ENCODE results near the gene LONP2. TPM values are rescaled to one million over a fixed set of nuclear protein-coding genes. Genes with fewer than 3 reads are reported as not detected.
A peak's percentile ranks its signal among the peaks of the same experiment; 100 is the strongest.
"Not testable (repeated sequence)": the region's sequence is repeated elsewhere in the genome, so short reads cannot be mapped to it uniquely, and the experiment has no call there.

Gene LONP2
- total RNA-seq, 8 experiments from 2014 or later, result 25.3 to 70.5 (median 42.5) TPM

DNA sequence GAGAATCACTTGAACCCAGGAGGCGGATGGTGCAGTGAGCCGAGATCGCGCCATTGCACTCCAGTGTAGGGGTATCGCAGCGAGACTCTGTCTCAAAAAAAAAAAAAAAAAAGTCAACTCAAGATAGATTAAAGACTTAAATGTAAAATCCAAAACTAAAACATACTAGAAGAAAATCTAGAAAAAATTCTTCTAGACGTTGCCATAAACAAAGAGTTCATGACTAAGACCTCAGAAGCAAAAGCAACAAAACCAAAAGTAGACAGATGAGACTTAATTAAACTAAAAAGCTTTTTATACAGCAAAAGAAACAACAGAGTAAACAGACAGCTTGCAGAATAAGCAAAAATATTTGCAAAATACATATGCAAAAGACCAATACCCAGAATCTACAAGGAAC is 64.4 kb downstream of the LONP2 start:
- 90 to 100% (median 99%) methylated on average over 1 to 7 of the region's 7 CpGs for WGBS, 10 experiments
- no peak for ATAC-seq (replicated peaks in 6 of 8)
- no peaks in the 10 kb centered on the region for H3K4me1 ChIP-seq (replicated peaks in 1 of 2)
- H3K4me3 ChIP-seq, result no peak overlapping the region
- H3K27ac ChIP-seq, result no peak overlapping the region
- in situ Hi-C loops (cut with MboI; ENCODE audit: low pct_unique_long_range_greater_than_20kb in 2 of 9, low sequenced_read_pairs in 9 of 9, unreplicated experiment in 9 of 9), result no loop called here

GRCh38 chr16:48310908-48311641 is 67.0 kb downstream of the LONP2 start:
- no peak overlapping the region for H3K27ac ChIP-seq
- WGBS, 10 experiments, result 78 to 100% (median 94%) methylated on average over 2 to 4 of the region's 4 CpGs
- H3K4me1 ChIP-seq (replicated peaks in 1 of 2), result no peaks in the 10 kb centered on the region
- ATAC-seq (replicated peaks in 6 of 8), result no peak
- no peak overlapping the region for H3K4me3 ChIP-seq
- in situ Hi-C loops (cut with MboI; ENCODE audit: low pct_unique_long_range_greater_than_20kb in 2 of 9, low sequenced_read_pairs in 9 of 9, unreplicated experiment in 9 of 9), result no loop called here

DNA sequence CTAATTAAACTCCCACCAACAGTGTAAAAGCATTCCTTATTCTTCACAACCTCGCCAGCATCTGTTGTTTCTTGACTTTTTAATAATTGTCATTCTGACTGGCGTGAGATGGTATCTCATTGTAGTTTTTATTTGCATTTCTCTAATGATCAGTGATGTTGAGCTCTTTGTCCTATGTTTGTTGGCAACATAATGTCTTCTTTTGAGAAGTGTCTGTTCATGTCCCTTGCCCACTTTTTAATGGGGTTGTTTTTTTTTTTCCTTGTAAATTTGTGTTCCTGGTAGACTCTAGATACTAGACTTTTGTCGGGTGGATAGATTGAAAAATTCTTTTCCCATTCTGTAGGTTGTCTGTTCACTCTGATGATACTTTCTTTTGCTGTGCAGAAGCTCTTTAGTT is 69.8 kb downstream of the LONP2 start:
- H3K4me3 ChIP-seq; H3K27ac ChIP-seq; ATAC-seq (replicated peaks in 6 of 8); in situ Hi-C loops (cut with MboI; ENCODE audit: low pct_unique_long_range_greater_than_20kb in 2 of 9, low sequenced_read_pairs in 9 of 9, unreplicated experiment in 9 of 9); H3K4me1 ChIP-seq (replicated peaks in 1 of 2): not testable (repeated sequence)
- 93 to 100% (median 98%) methylated on average over 1 to 3 of the region's 3 CpGs for WGBS, 10 experiments

GRCh38 chr16:48317026-48317425 is 72.9 kb downstream of the LONP2 start:
- Histone ChIP-seq H3K27ac (no peak overlapping the region), H3K4me3 (no peak overlapping the region), H3K4me1 (replicated peaks in 1 of 2) (no peaks in the 10 kb centered on the region)
- WGBS, 10 experiments, result 17 to 100% (median 83%) methylated on average over 1 of the region's 1 CpG; no CpG with 5 or more reads in 3 of the 10 experiments
- no peak for ATAC-seq (replicated peaks in 6 of 8)
- in situ Hi-C loops (cut with MboI; ENCODE audit: low pct_unique_long_range_greater_than_20kb in 2 of 9, low sequenced_read_pairs in 9 of 9, unreplicated experiment in 9 of 9), result no loop called here

DNA sequence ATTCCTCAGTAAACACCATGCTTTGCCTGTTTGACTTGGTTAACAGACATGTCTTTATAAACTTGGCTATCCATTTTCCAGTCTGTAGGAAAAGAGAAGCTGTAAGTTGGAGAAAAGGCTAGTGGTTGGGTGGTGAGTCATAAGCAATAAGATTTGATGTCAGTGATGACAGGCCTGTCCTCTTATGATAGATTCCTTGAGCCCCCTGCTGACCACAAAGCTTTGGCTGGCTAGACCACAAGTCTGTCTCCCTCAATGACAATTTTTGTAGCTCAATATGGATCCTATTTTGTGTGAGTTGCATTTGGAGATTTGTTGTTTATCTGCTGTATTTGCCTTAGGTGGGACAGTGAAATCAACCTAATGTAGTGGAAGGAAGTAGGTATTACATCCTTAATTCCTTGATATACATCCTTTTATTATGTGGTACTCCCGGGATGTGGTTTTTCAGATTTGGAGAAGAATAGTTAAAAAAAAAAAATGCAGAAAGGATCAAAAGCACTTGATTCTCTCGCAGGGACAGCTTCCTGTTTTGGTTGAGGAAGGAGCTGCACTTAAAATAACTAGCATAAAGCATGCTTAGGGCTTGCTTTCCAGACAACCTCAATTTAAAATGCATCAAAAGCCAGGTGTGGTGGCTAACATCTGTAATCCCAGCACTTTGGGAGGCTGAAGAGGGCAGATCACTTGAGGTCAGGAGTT is 73.7 kb downstream of the LONP2 start:
- Histone ChIP-seq H3K4me1 (replicated peaks in 1 of 2) (no peaks in the 10 kb centered on the region), H3K4me3 (no peak overlapping the region), H3K27ac (no peak overlapping the region)
- in situ Hi-C loops (cut with MboI; ENCODE audit: low pct_unique_long_range_greater_than_20kb in 2 of 9, low sequenced_read_pairs in 9 of 9, unreplicated experiment in 9 of 9), result no loop called here
- ATAC-seq (replicated peaks in 6 of 8), result peak in 4 of 8 experiments; percentile 45 to 66 (median 54)
- WGBS, 10 experiments, result 50 to 100% (median 85%) methylated on average over 1 to 2 of the region's 2 CpGs; no CpG with 5 or more reads in 1 of the 10 experiments

DNA sequence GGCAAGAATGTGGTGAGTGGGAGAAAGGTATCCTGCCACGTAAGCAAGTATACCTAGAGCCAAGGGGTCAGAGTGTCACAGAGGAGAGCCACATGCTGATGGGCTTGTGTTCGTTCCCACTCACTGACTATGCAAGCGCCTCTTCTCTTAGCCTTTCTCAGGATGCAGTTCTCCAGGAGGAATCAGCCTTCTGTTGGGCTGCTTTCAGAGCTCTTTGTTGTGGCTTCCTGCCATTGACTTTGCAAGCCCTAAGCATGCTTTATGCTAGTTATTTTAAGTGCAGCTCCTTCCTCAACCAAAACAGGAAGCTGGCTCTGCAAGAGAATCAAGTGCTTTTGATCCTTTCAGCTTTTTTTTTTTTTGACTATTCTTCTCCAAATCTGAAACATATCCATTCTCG is 74.5 kb downstream of the LONP2 start:
- H3K27ac ChIP-seq, result no peak overlapping the region
- ATAC-seq (replicated peaks in 6 of 8), result peak in 2 of 8 experiments; percentile 37 to 78
- in situ Hi-C loops (cut with MboI; ENCODE audit: low pct_unique_long_range_greater_than_20kb in 2 of 9, low sequenced_read_pairs in 9 of 9, unreplicated experiment in 9 of 9), result no loop called here
- no peaks in the 10 kb centered on the region for H3K4me1 ChIP-seq (replicated peaks in 1 of 2)
- H3K4me3 ChIP-seq, result no peak overlapping the region
- 29 to 92% (median 88%) methylated on average over 1 to 4 of the region's 4 CpGs; no CpG with 5 or more reads in 1 of the 10 experiments for WGBS, 10 experiments

GRCh38 chr16:48321317-48322036 is 77.4 kb downstream of the LONP2 start:
- in situ Hi-C loops (cut with MboI; ENCODE audit: low pct_unique_long_range_greater_than_20kb in 2 of 9, low sequenced_read_pairs in 9 of 9, unreplicated experiment in 9 of 9), result no loop called here
- 0 to 100% (median 96%) methylated on average over 1 to 2 of the region's 2 CpGs; no CpG with 5 or more reads in 2 of the 10 experiments for WGBS, 10 experiments
- no peak overlapping the region for H3K4me3 ChIP-seq
- no peaks in the 10 kb centered on the region for H3K4me1 ChIP-seq (replicated peaks in 1 of 2)
- H3K27ac ChIP-seq, result no peak overlapping the region
- ATAC-seq (replicated peaks in 6 of 8), result peak in 2 of 8 experiments; percentile 23 to 64

- no peak for ATAC-seq (replicated peaks in 6 of 8)
These were observed 80.0 kb downstream of the LONP2 start for GRCh38 chr16:48323783-48324775.

DNA sequence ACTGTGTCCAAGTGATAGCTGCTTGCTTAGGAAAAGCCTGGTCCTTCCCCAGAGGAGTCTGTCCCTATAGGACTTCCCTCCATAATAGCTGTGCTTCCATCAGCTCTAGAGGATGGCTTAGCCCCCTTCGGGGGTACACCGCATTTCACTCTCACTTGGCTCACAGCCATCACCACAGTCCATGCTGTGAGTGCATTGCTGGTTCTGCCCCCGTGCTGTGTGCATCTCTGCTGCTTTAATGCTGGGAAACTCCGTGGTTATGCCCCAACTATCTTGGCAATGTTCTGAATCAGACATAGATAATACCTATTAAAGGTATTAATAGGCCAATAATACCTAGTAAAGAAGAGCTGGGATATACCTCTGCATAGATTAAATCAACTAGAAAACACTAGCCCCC is 82.8 kb downstream of the LONP2 start:
- in situ Hi-C loops (cut with MboI; ENCODE audit: low pct_unique_long_range_greater_than_20kb in 2 of 9, low sequenced_read_pairs in 9 of 9, unreplicated experiment in 9 of 9), result loop anchor here in 1 of 9 experiments (25.0 kb wide), 1 partner anchor 285 kb away; the partner anchor contains the start of gene N4BP1
- no peaks in the 10 kb centered on the region for H3K4me1 ChIP-seq (replicated peaks in 1 of 2)
- ATAC-seq (replicated peaks in 6 of 8), result no peak
- no peak overlapping the region for H3K4me3 ChIP-seq
- WGBS, 10 experiments, result 17 to 100% (median 60%) methylated on average over 1 to 4 of the region's 4 CpGs; no CpG with 5 or more reads in 4 of the 10 experiments
- H3K27ac ChIP-seq, result no peak overlapping the region

More at GRCh38 chr16:48323783-48324775, 80.0 kb downstream of the LONP2 start:
- 41 to 93% (median 75%) methylated on average over 2 to 7 of the region's 7 CpGs for WGBS, 10 experiments
- Histone ChIP-seq H3K4me1 (replicated peaks in 1 of 2) (no peaks in the 10 kb centered on the region), H3K4me3 (no peak overlapping the region), H3K27ac (no peak overlapping the region)
- in situ Hi-C loops (cut with MboI; ENCODE audit: low pct_unique_long_range_greater_than_20kb in 2 of 9, low sequenced_read_pairs in 9 of 9, unreplicated experiment in 9 of 9), result no loop called here

GRCh38 chr16:48329138-48329537 is 85.0 kb downstream of the LONP2 start:
- 91 to 100% (median 100%) methylated on average over 1 to 4 of the region's 4 CpGs; no CpG with 5 or more reads in 1 of the 10 experiments for WGBS, 10 experiments
- no peak overlapping the region for H3K27ac ChIP-seq

GRCh38 chr16:48330189-48330840 is 86.2 kb downstream of the LONP2 start:
- no peak overlapping the region for H3K27ac ChIP-seq
- 93 to 100% (median 100%) methylated on average over 2 of the region's 2 CpGs; no CpG with 5 or more reads in 3 of the 10 experiments for WGBS, 10 experiments
- in situ Hi-C loops (cut with MboI; ENCODE audit: low pct_unique_long_range_greater_than_20kb in 2 of 9, low sequenced_read_pairs in 9 of 9, unreplicated experiment in 9 of 9), result loop anchor here in 1 of 9 experiments (25.0 kb wide), 1 partner anchor 282 kb away; the partner anchor contains the start of gene N4BP1
- peak in 3 of 8 experiments; percentile 36 to 99 (median 97) for ATAC-seq (replicated peaks in 6 of 8)
- no peak overlapping the region for H3K4me3 ChIP-seq
- no peaks in the 10 kb centered on the region for H3K4me1 ChIP-seq (replicated peaks in 1 of 2)

More at GRCh38 chr16:48329138-48329537, 85.0 kb downstream of the LONP2 start:
- Histone ChIP-seq H3K4me3 (no peak overlapping the region), H3K4me1 (replicated peaks in 1 of 2) (no peaks in the 10 kb centered on the region)
- in situ Hi-C loops (cut with MboI; ENCODE audit: low pct_unique_long_range_greater_than_20kb in 2 of 9, low sequenced_read_pairs in 9 of 9, unreplicated experiment in 9 of 9), result loop anchor here in 1 of 9 experiments (25.0 kb wide), 1 partner anchor 283 kb away; the partner anchor contains the start of gene N4BP1
- ATAC-seq (replicated peaks in 6 of 8), result no peak

Data from motor neuron (in vitro differentiated cells).